Measurements from ENCODE around the gene NANOS3. TPM values are rescaled to one million over a fixed set of nuclear protein-coding genes. Genes with fewer than 3 reads are reported as not detected.

The NANOS3 gene
- total and polyA plus RNA-seq, 2 of the 13 experiments (the other 11 are each of a cell fraction or from before 2014, with no cell fraction given): 0.21 TPM; not detected in 1

GRCh38 chr19:13847407-13848339, 29.3 kb upstream of the NANOS3 start (continued):
- TF ChIP-seq ZBED4 (CRISPR knock-in tag; IDR thresholded peaks at IDR 0.05; ENCODE audit: borderline replicate concordance): no peak
- no peak for TF ChIP-seq MIER2 (CRISPR knock-in tag; IDR thresholded peaks at IDR 0.05)
- no peak for TF ChIP-seq RFX3 (CRISPR knock-in tag; IDR thresholded peaks at IDR 0.05)
- 0 out of 2 replicates have a peak, but pooled peaks have one; percentile 38 for TF ChIP-seq ATF7-NPFF (CRISPR knock-in tag; IDR thresholded peaks at IDR 0.05; ENCODE audit: low read depth)
- no peak for TF ChIP-seq ZFYVE20 (CRISPR knock-in tag; IDR thresholded peaks at IDR 0.05; ENCODE audit: borderline replicate concordance, low read depth)
- TF ChIP-seq ZBTB49 (CRISPR knock-in tag; IDR thresholded peaks at IDR 0.05; ENCODE audit: borderline replicate concordance): no peak
- peak; percentile 63 for TF ChIP-seq ZNF687 (CRISPR knock-in tag; IDR thresholded peaks at IDR 0.05)
- no peak for TF ChIP-seq HOXA3 (CRISPR knock-in tag; IDR thresholded peaks at IDR 0.05)
- TF ChIP-seq ZNF33B (CRISPR knock-in tag; IDR thresholded peaks at IDR 0.05): no peak
- no peak for TF ChIP-seq ATM (IDR thresholded peaks at IDR 0.05; ENCODE audit: borderline replicate concordance)
- peak; percentile 46; the same call in 1 of the 2 replicates for TF ChIP-seq TAF1 (CRISPR knock-in tag; IDR thresholded peaks at IDR 0.05)
- no peak; the same call in 1 of the 2 replicates for TF ChIP-seq PHF20 (CRISPR knock-in tag; IDR thresholded peaks at IDR 0.05)
- no peak for TF ChIP-seq PHF5A (CRISPR knock-in tag; IDR thresholded peaks at IDR 0.05; ENCODE audit: low read depth, unreplicated experiment)
- no peak for TF ChIP-seq ZNF350 (CRISPR knock-in tag; IDR thresholded peaks at IDR 0.05; ENCODE audit: borderline replicate concordance, low read depth)
- TF ChIP-seq NFRKB (IDR thresholded peaks at IDR 0.05): no peak
- TF ChIP-seq ZNF276 (CRISPR knock-in tag; IDR thresholded peaks at IDR 0.05; ENCODE audit: low read depth): no peak

All from HepG2 (cell line).